B cell (primary cell): Measurements from ENCODE around the gene COX14. TPM values are rescaled to one million over a fixed set of nuclear protein-coding genes. Genes with fewer than 3 reads are reported as not detected.

ENCODE experiments used
- ATAC-seq: fragments of 200-7000 bp; cut with Tn5 transposase; one replicate; pipeline ENCODE4 v1.10.0; 2021; ENCODE audit warnings: low read depth, mild to moderate bottlenecking, moderate number of reproducible peaks, moderate library complexity
- CTCF ChIA-PET: fragments of 350-600 bp; sonication (Branson Sonifier 250); formaldehyde crosslinking; loops from one replicate; lab custom pipeline; 2021; ENCODE audit warnings: antibody characterized with exemption, inconsistent platforms; lab: Charles Lee
- POLR2A ChIA-PET: fragments of 350-600 bp; sonication (Branson Sonifier 250); formaldehyde crosslinking; loops from one replicate; lab custom pipeline; 2021; ENCODE audit warnings: antibody characterized with exemption; lab: Charles Lee
- DNase-seq: peaks from one replicate; pipeline ENCODE4 v3.0.0; 2013
- H2AFZ ChIP-seq: 2 replicates; pipeline ENCODE4 v1.6.1; 2012; ENCODE audit warnings: mild to moderate bottlenecking, low read depth, low read length; ENCODE audit not compliant: insufficient read depth, poor library complexity, severe bottlenecking
- H3K27ac ChIP-seq, 2 donors: 1 replicate in 1 of 2; 2 replicates in 1 of 2; pipeline ENCODE4 v1.5.1; 2012 to 2013; ENCODE audit warnings: low read length in 2 of 2, mild to moderate bottlenecking in 2 of 2, moderate library complexity in 1 of 2
- H3K27me3 ChIP-seq, 4 experiments: fragments of 200-600 bp in 1 of 4; sonication (generic) in 1 of 4; replicated peaks in 1 of 4; 1 replicate in 2 of 4; 2 replicates in 2 of 4; pipeline versions ENCODE4 v1.6.1 to v1.7.0; 2013 to 2016; ENCODE audit warnings: low read length in 3 of 4, mild to moderate bottlenecking in 2 of 4, mixed read lengths in 1 of 4, moderate library complexity in 1 of 4; ENCODE audit not compliant: insufficient read depth in 4 of 4, control insufficient read depth in 3 of 4; ENCODE audit errors: control extremely low read depth in 1 of 4
- H3K36me3 ChIP-seq, 2 experiments: replicated peaks in 1 of 2; 1 replicate in 1 of 2; 2 replicates in 1 of 2; pipeline versions ENCODE4 v1.6.1 to v1.7.1; 2013; ENCODE audit warnings: low read length in 1 of 2; ENCODE audit not compliant: insufficient read depth in 2 of 2, control insufficient read depth in 1 of 2; ENCODE audit errors: control extremely low read depth in 1 of 2, extremely low read depth in 1 of 2
- H3K4me1 ChIP-seq, 2 donors: fragments of 200-600 bp in 1 of 2; sonication (generic) in 1 of 2; 1 replicate in 1 of 2; 2 replicates in 1 of 2; pipeline versions ENCODE4 v1.5.1 to v1.6.1; 2013 to 2017; ENCODE audit warnings: low read length in 2 of 2; ENCODE audit not compliant: control insufficient read depth in 2 of 2, insufficient read depth in 2 of 2
- H3K4me2 ChIP-seq: replicated peaks from 2 replicates; pipeline ENCODE3; 2012; ENCODE audit warnings: mild to moderate bottlenecking, low read depth, low read length; ENCODE audit not compliant: poor library complexity, severe bottlenecking
- H3K4me3 ChIP-seq, 5 experiments: fragments of 200-600 bp in 1 of 5; sonication (generic) in 1 of 5; 1 replicate in 3 of 5; 2 replicates in 2 of 5; pipeline versions ENCODE4 v1.5.1 to v1.7.0; 2011 to 2016; ENCODE audit warnings: low read length in 4 of 5, mild to moderate bottlenecking in 4 of 5, low read depth in 2 of 5, control low read depth in 1 of 5, moderate library complexity in 1 of 5; ENCODE audit not compliant: insufficient read depth in 1 of 5; ENCODE audit errors: control extremely low read depth in 1 of 5, extremely low read depth in 1 of 5
- H3K79me2 ChIP-seq: fragments of 200-600 bp; sonication (generic); one replicate; pipeline ENCODE4 v1.6.0; 2016; ENCODE audit warnings: low read length; ENCODE audit not compliant: control insufficient read depth, insufficient read depth
- H3K9ac ChIP-seq: fragments of 200-600 bp; sonication (generic); 2 replicates; pipeline ENCODE4 v1.6.1; 2017; ENCODE audit warnings: mild to moderate bottlenecking, low read length, moderate library complexity
- H3K9me3 ChIP-seq, 3 donors: one replicate each; pipeline versions ENCODE4 v1.6.1 to v1.7.1; 2013; ENCODE audit warnings: low read length in 2 of 3; ENCODE audit not compliant: control insufficient read depth in 2 of 3, insufficient read depth in 1 of 3; ENCODE audit errors: control extremely low read depth in 1 of 3
- H4K20me1 ChIP-seq: 2 replicates; pipeline ENCODE4 v1.6.0; 2012; ENCODE audit warnings: mild to moderate bottlenecking, low read length; ENCODE audit not compliant: insufficient read depth, control insufficient read depth, poor library complexity, severe bottlenecking
- H3K27ac Mint-ChIP-seq: one replicate; pipeline ENCODE4 v1.8.0; 2021; ENCODE audit warnings: mixed read lengths
- H3K27me3 Mint-ChIP-seq: one replicate; pipeline ENCODE4 v1.8.0; 2021; ENCODE audit warnings: mixed read lengths
- H3K4me1 Mint-ChIP-seq: one replicate; pipeline ENCODE4 v1.8.0; 2021; ENCODE audit warnings: mixed read lengths
- H3K4me3 Mint-ChIP-seq: one replicate; pipeline ENCODE4 v1.8.0; 2021; ENCODE audit warnings: mixed read lengths
- H3K9me3 Mint-ChIP-seq: one replicate; pipeline ENCODE4 v1.8.0; 2022; ENCODE audit warnings: mixed read lengths; ENCODE audit not compliant: insufficient read depth
- EZH2 ChIP-seq: IDR thresholded peaks from 2 replicates; pipeline ENCODE4 v1.6.1; 2012; ENCODE audit warnings: borderline replicate concordance, low read depth, mild to moderate bottlenecking, moderate library complexity, low read length; ENCODE audit not compliant: insufficient read depth, poor library complexity, severe bottlenecking
- WGBS: methylation state at CpG from one replicate; pipeline ENCODE4 v1.1.5; 2013; ENCODE audit warnings: missing lambda C conversion rate; ENCODE audit not compliant: insufficient coverage; 5-methylcytosine and 5-hydroxymethylcytosine counted together
- intact Hi-C: fragments of 100-400 bp; cut with micrococcal nuclease; formaldehyde crosslinking; loops from one replicate; pipeline ENCODE4 v1.10.0; 2022
- polyA plus RNA-seq: library from polyadenylated mRNA; depleted of rRNA; stranded (reverse); fragments of >200 nt; gene quantifications from 2 replicates; pipeline ENCODE4 v1.2.3, GENCODE V29; 2012
- total RNA-seq, 2 donors: library from RNA; stranded (reverse); fragments of 120-200 nt in 1 of 2; gene quantifications; 1 replicate in 1 of 2; 2 replicates in 1 of 2; pipeline versions ENCODE4 v1.2.3 to v1.2.4, GENCODE V29; 2013 to 2022
- TF ChIP-seq, protein P1 (sequence below): fragments of 200-600 bp; IDR thresholded peaks from one replicate; pipeline ENCODE4 v1.8.0; 2022; ENCODE audit warnings: antibody characterized with exemption, mild to moderate bottlenecking

The COX14 gene
- total and polyA plus RNA-seq, 2 donors (not counting 1 experiment from before 2014, with no cell fraction given) = 31.8 to 60.4 TPM

DNA sequence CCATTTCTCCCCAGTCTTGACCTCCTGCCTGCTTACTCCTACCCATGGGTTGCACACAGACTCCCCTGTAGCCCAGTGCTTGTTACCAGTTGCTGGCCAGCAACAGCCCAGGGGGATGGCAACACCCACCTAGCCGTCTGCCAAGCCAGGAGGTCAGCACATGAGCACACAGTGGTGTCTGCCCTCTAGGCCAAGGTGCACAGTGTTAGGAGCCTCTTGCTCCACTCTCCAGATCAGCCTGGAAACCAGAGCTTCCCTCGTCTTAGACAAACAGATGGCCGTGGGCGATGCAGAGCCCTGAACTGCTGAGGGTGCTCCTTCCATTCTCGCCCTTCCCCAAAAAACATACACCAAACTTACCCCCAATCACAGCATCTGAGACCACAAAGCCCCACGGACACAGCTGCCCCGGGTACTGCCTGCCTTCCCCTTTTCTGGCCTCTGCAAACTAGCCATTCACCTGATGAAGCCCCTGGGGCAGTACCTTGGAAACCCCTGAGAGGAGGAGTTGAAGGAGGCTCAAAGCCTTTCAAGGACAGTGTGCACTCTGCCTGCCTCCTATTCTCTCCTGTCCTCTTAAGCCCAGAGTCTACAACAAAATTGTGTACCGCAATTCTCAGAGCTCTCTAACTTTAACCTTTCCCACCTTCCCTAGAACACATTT, 9.3 kb upstream of the COX14 start:
- Histone ChIP-seq H3K4me3 (no peak overlapping the region), H3K9ac (no peak overlapping the region), H4K20me1 (peaks cover 5% of the 10 kb centered on the region), H2AFZ (no peak overlapping the region), H3K79me2 (peaks cover 15% of the 10 kb centered on the region), H3K4me2 (no peak overlapping the region), H3K27me3 (no peaks in the 10 kb centered on the region), H3K36me3 (peaks cover 7 to 41% of the 10 kb centered on the region in 2 experiments), H3K9me3 (no peaks in the 10 kb centered on the region), H3K4me1 (peaks cover 0 to 2% of the 10 kb centered on the region in 2 donors), H3K27ac (no peak overlapping the region)
- no peaks in the 10 kb centered on the region for H3K4me1 Mint-ChIP-seq
- H3K27me3 Mint-ChIP-seq = no peaks in the 10 kb centered on the region
- H3K4me3 Mint-ChIP-seq = no peak overlapping the region
- WGBS = 89% methylated on average over 6 of the region's 8 CpGs
- CTCF ChIA-PET = interaction anchor here (1.5 to 14.8 kb wide), 4 partner anchors 9 to 73 kb away, joined by 5 to 343 read pairs (median 14); partner anchors contain the start of genes COX14 and SMARCD1
- no peak for DNase-seq
- ATAC-seq = no peak
- TF ChIP-seq, protein P1, sequence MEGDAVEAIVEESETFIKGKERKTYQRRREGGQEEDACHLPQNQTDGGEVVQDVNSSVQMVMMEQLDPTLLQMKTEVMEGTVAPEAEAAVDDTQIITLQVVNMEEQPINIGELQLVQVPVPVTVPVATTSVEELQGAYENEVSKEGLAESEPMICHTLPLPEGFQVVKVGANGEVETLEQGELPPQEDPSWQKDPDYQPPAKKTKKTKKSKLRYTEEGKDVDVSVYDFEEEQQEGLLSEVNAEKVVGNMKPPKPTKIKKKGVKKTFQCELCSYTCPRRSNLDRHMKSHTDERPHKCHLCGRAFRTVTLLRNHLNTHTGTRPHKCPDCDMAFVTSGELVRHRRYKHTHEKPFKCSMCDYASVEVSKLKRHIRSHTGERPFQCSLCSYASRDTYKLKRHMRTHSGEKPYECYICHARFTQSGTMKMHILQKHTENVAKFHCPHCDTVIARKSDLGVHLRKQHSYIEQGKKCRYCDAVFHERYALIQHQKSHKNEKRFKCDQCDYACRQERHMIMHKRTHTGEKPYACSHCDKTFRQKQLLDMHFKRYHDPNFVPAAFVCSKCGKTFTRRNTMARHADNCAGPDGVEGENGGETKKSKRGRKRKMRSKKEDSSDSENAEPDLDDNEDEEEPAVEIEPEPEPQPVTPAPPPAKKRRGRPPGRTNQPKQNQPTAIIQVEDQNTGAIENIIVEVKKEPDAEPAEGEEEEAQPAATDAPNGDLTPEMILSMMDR = no peak
- no peak for TF ChIP-seq EZH2
- no peaks in the 10 kb centered on the region for H3K9me3 Mint-ChIP-seq
- POLR2A ChIA-PET = no interaction called here
- intact Hi-C loops = no loop called here
- no peak overlapping the region for H3K27ac Mint-ChIP-seq

DNA sequence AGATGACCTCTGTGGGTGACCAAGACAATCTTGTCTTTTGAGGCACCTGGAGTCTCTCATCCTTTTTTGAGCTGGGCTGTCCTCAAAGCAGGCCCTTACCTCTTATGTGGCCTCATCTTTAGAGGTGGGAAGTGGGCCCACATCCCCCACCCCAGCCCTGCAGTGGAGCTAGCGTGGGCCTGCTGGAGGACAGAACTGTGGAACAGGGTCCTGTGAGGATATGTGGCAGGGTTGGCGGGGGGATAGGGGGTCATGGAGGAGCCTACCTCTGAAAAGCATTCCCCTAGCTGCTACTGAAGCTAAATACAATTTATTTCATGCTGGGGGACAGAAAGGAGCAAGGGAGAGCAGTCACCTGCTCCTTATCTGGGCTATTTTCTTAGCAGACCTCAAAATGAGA, 8.7 kb upstream of the COX14 start:
- Histone ChIP-seq H3K4me1 (peaks cover 0 to 7% of the 10 kb centered on the region in 2 donors), H3K79me2 (peaks cover 15% of the 10 kb centered on the region), H4K20me1 (peaks cover 5% of the 10 kb centered on the region), H2AFZ (no peak overlapping the region), H3K9ac (no peak overlapping the region), H3K36me3 (peaks cover 3 to 41% of the 10 kb centered on the region in 2 experiments), H3K4me2 (no peak overlapping the region), H3K4me3 (no peak overlapping the region), H3K27me3 (no peaks in the 10 kb centered on the region), H3K9me3 (no peaks in the 10 kb centered on the region), H3K27ac (no peak overlapping the region)
- no peak for TF ChIP-seq EZH2
- TF ChIP-seq, protein P1 = no peak
- Mint-ChIP-seq H3K27me3 (no peaks in the 10 kb centered on the region), H3K9me3 (no peaks in the 10 kb centered on the region), H3K4me1 (peaks cover 4% of the 10 kb centered on the region), H3K4me3 (no peak overlapping the region), H3K27ac (no peak overlapping the region)
- intact Hi-C loops = no loop called here
- no peak for DNase-seq
- ChIA-PET CTCF (interaction anchor here (1.5 to 14.8 kb wide), 2 partner anchors 8 to 14 kb away, joined by 6 to 343 read pairs; partner anchors contain the start of genes COX14 and SMARCD1), POLR2A (no interaction called here)
- no peak for ATAC-seq
- 100% methylated on average over 1 of the region's 2 CpGs for WGBS
